Left renal cortex interstitium (tissue), 4 donors: ENCODE data around the gene HEBP1. TPM values are rescaled to one million over a fixed set of nuclear protein-coding genes. Genes with fewer than 3 reads are reported as not detected.

ENCODE experiments used
- DNase-seq, 4 donors: peaks; one replicate each; pipeline ENCODE4 v3.0.0-alpha.2; 2013; ENCODE audit warnings: low read depth in 4 of 4, low spot score in 2 of 4, missing footprints in 1 of 4
- polyA plus RNA-seq, 4 donors: library from polyadenylated mRNA; unstranded; fragments of 120-200 nt; gene quantifications; one replicate each; pipeline ENCODE4 v1.2.1, GENCODE V29; 2013; ENCODE audit not compliant: insufficient read length in 4 of 4

The HEBP1 gene
- polyA plus RNA-seq, 4 donors = 57.3 to 75.9 (median 70.1) TPM

DNA sequence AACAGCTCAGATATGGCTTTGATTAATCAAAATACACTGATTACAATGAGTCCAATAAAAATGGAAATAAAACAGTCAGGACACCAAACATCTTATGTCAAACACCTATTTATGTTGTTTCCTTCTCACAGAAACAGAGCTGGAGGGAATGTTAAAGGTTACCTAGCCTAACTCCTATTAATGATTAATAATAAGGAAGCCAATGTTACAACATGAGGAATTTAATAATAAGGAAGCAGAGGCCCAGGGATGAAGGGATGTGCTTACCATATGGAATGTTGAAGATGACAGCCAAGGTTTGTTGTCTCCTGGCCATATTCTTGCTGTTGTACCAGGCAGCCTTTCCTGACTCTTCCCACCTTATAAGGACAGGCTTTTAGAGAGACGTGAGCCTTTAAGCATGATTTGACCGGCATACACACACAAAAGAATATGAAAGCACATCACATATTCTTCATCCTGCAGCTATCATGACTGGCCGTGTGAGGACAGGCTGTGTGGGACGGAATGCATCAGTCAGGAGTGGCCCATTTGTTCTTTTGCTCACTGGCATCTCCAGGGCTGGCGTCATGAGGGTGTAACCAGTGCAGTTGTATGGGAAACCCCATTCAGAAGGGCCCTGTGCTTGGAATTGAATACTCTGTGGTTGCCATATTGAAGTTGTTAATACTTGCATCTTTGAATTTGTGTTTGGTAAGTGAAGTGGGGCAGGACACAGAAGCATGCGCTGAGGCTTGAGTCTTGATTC lies 45.0 kb downstream of the HEBP1 start:
- no peak for DNase-seq

- no peak for DNase-seq
Measured at GRCh38 chr12:12954356-12954755, 45.7 kb downstream of the HEBP1 start.

DNA sequence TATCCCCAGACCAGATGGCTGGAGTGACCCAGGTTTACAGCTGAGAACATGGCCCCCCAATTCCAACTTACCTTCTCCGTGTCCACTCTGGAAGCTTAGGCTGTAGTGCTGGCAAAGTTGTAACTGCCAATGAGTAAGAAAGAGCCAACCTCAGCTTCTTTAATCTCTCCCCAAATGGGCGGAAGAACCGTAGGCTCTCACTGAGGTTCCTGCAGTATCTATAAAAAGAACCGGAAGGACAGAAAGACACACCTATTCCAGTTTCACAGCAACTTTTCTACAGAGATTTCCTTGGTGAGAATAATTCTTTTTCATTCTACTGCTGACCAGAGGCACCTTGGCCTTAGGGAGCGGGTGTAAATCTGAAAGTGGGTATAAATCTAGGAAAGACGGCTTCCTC lies 48.0 kb downstream of the HEBP1 start, which contains the start of gene GPRC5D:
Gene GPRC5D, minus strand, starts transcription at position 135 of the 400 bp plus-strand sequence. CDS start 1,786 bp downstream, outside the sequence.
- no peak for DNase-seq

GRCh38 chr12:12951504-12951903 lies 48.6 kb downstream of the HEBP1 start:
- no peak for DNase-seq

- no peak for DNase-seq
Measured at GRCh38 chr12:12947902-12948301, 52.2 kb downstream of the HEBP1 start.

GRCh38 chr12:12946686-12947355 lies 53.2 kb downstream of the HEBP1 start:
- DNase-seq = no peak

- DNase-seq = no peak
Measured at GRCh38 chr12:12945591-12945990, 54.5 kb downstream of the HEBP1 start.

- no peak for DNase-seq
Measured at GRCh38 chr12:12943586-12944260, 56.3 kb downstream of the HEBP1 start.

GRCh38 chr12:12941450-12942350 lies 58.4 kb downstream of the HEBP1 start:
- DNase-seq = no peak

DNA sequence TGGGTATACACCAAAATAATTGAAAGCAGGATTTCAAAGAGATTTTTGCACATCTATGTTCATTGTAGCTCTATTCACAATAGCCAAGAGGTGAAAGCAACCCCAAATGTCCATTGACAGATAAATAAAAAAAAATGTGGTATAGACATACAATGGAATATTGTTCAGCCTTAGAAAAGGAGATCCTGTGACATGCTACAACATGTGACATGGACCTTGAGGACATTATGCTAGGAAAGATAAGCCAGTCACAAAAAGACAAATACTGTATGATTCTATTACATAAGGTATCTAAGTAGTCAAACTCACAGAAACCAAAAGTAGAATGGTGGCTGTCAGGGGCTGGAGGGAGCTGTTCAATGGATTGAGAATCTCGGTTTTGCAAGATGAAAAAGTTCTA lies 60.2 kb downstream of the HEBP1 start:
- DNase-seq = no peak

- no peak for DNase-seq
Measured at GRCh38 chr12:12938541-12938940, 61.5 kb downstream of the HEBP1 start.

DNA sequence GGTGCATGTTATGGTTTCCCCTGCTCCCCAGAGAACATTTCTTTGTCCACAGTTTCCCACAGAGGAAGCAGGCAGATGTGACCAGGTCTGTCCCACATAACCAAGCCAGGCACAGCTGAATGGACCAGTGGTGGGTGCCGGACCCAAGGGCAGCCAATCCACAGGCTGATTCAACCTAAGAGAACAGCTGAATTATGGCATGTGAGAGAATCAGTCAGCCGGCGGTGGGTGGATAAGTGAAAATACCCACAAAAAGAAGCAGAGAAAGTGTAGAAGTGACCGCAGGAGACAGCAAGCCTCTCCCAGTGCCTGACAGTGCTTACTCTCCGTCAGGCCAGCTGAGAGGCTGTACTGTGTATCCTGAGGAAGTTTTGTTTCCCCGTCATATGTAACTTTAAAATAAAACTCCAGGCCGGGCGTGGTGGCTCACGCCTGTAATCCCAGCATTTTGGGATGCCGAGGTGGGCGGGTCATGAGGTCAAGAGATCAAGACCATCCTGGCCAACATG lies 63.0 kb downstream of the HEBP1 start:
- no peak for DNase-seq

GRCh38 chr12:12934556-12934955 lies 65.5 kb downstream of the HEBP1 start:
- no peak for DNase-seq

DNA sequence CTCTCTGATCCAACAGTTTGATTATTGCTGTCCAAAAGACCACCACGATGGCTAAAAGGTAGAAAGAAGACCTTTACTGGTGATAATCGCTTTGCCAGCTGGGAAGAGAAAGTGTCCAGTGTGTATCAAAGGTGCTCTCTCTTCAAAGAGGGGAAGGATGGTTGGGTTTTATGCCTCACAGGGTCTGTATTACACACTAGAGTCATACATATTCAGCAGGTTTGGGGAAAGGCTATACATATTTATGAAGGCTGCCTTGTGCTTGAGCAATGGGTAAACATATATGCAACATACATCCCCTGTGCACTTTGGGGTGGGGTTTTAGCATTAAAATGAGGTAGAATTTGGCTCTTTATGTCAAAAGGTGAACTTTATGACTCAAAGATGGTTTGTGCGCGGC lies 66.3 kb downstream of the HEBP1 start:
- DNase-seq = no peak

- DNase-seq = no peak
Measured at GRCh38 chr12:12930633-12931219, 69.3 kb downstream of the HEBP1 start.

DNA sequence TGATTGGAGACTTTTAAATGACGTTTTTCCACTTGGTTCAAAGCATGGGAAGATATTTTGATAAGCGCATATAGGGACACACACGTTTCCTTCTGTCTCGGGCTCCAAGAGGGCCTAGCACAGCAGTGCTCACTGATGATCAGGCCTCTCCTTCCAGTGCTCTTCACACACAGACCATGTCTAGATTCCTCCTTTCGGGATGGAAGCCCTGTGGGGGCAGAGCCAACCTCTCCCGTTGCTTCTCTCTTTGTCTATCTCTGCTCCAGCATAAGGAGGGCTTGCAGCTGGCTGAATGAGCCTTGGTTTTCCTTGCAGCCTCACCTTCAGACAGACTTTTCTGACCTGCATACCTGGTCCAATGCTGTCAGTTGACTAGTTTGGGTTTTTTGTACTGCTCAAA lies 70.4 kb downstream of the HEBP1 start:
- no peak for DNase-seq

DNA sequence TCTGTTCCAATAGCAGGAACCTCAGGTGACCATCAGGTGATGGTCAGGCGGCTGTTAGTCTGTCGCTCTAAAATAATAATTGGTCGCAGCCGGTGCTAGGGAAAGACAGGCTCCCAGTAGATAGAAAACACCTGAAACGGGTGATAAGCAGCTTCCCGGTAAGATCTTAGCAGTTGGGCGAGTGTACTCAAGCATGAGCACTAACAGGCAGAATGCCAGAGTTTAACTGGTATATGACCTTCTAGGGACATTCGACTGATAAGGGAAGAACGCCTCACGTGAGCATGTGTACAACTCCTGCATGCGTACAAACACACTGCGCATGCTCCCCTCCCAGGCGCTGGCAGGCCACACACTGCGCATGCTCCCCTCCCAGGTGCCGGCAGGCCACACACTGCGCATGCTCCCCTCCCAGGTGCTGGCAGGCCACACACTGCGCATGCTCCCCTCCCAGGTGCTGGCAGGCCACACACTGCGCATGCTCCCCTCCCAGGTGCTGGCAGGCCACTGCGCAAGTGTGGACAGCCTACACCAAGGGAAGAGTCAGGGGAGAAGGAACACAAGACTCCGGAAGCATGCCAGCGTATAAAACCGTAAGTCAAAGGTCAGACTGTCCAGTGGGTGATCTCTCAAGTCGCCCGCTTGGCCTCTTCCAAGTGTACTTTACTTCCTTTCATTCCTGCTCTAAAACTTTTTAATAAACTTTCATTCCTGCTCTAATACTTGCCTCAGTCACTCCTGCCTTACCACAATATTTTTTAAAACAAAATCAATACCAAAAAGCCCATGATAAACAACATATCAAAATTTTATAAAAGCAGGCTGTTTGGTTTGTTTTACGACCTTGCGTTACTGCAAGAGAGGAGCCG lies 72.6 kb downstream of the HEBP1 start:
- DNase-seq = peak in 1 of 4 donors; percentile 63

- no peak for DNase-seq
Measured at GRCh38 chr12:12926571-12927071, 73.4 kb downstream of the HEBP1 start.

GRCh38 chr12:12925388-12925787 lies 74.7 kb downstream of the HEBP1 start:
- no peak for DNase-seq
